AG08395 (cell line): ENCODE results near the gene ACYP1.

ENCODE experiments used
- DNase-seq: peaks from one replicate; pipeline ENCODE4 v3.0.0; 2012; ENCODE audit warnings: mixed read lengths, low spot score

The ACYP1 gene

GRCh38 chr14:75040959-75041358 lies 22.9 kb downstream of the ACYP1 start:
- no peak for DNase-seq

- DNase-seq = no peak
These were observed 23.3 kb downstream of the ACYP1 start for GRCh38 chr14:75040507-75040906.

- DNase-seq = no peak
These were observed 30.9 kb downstream of the ACYP1 start for GRCh38 chr14:75032939-75033338.

- DNase-seq = no peak
These were observed 33.7 kb downstream of the ACYP1 start for GRCh38 chr14:75030147-75030546.

GRCh38 chr14:75025876-75026275 lies 37.9 kb downstream of the ACYP1 start:
- DNase-seq = no peak

GRCh38 chr14:75025082-75025481 lies 38.7 kb downstream of the ACYP1 start:
- DNase-seq = no peak

- no peak for DNase-seq
These were observed 40.7 kb downstream of the ACYP1 start for GRCh38 chr14:75023108-75023507.

GRCh38 chr14:75022655-75023054 lies 41.2 kb downstream of the ACYP1 start:
- DNase-seq = no peak

GRCh38 chr14:75018694-75019093 lies 45.1 kb downstream of the ACYP1 start:
- no peak for DNase-seq

GRCh38 chr14:75016815-75017214 lies 47.0 kb downstream of the ACYP1 start:
- DNase-seq = no peak

- no peak for DNase-seq
These were observed 48.3 kb downstream of the ACYP1 start for GRCh38 chr14:75015496-75015895.

GRCh38 chr14:75013290-75013689 lies 50.5 kb downstream of the ACYP1 start:
- DNase-seq = no peak

- peak; percentile 57 for DNase-seq
These were observed 52.3 kb downstream of the ACYP1 start for GRCh38 chr14:75011356-75011994.

GRCh38 chr14:75010472-75011093 lies 53.2 kb downstream of the ACYP1 start:
- DNase-seq = peak; percentile 14

- no peak for DNase-seq
These were observed 54.6 kb downstream of the ACYP1 start for GRCh38 chr14:75009176-75009575.

GRCh38 chr14:75005357-75005756 lies 58.5 kb downstream of the ACYP1 start:
- DNase-seq = no peak

- DNase-seq = no peak
These were observed 60.4 kb downstream of the ACYP1 start for GRCh38 chr14:75003250-75004027.
